K562 (cell line): Measurements from ENCODE around the gene SEPTIN2. TPM values are rescaled to one million over a fixed set of nuclear protein-coding genes. Genes with fewer than 3 reads are reported as not detected.

Experiments used
- ATAC-seq: fragments of 200-7000 bp; cut with Tn5 transposase; 3 replicates; pipeline ENCODE4 v1.9.1; 2020; ENCODE audit warnings: moderate library complexity
- BruUV-seq: library from RNA; stranded (reverse); fragments of 400-500 nt; replicated peaks from 2 replicates; lab custom pipeline; 2021; lab: Mats Ljungman, UMichigan
- CTCF ChIA-PET: fragments of 300-600 bp; formaldehyde crosslinking; extraction: SDS; loops from one replicate; lab custom pipeline; 2021; ENCODE audit warnings: low intra/inter-chr PET ratio; lab: Yijun Ruan, JAX
- POLR2A ChIA-PET: fragments of 300-600, 350-650 bp; sonication (Branson Sonifier 250); formaldehyde crosslinking; extraction: SDS; loops from one replicate; lab custom pipeline; 2021; ENCODE audit warnings: antibody characterized with exemption, inconsistent platforms; lab: Yijun Ruan, JAX
- DNase-seq, 4 experiments: peaks; one replicate each; pipeline versions ENCODE4 v3.0.0 to v3.0.0-alpha.2; 2011 to 2018; ENCODE audit warnings: low spot score in 3 of 4, mixed read lengths in 3 of 4; ENCODE audit errors: extremely low read depth in 1 of 4
- FAIRE-seq: peaks from 2 replicates; lab custom pipeline; 2011; peaks lifted over from hg19 to GRCh38; lab: Jason Lieb, UNC
- H2AFZ ChIP-seq: 2 replicates; pipeline ENCODE4 v1.6.0; 2011; ENCODE audit warnings: low read depth, low read length, control low read depth, inconsistent platforms
- H3K27ac ChIP-seq: fragments of 200-600 bp; 3 replicates; pipeline ENCODE4 v1.8.0; 2011; ENCODE audit warnings: low read depth, mild to moderate bottlenecking, control low read depth, inconsistent platforms, low read length, moderate library complexity, mixed read lengths; ENCODE audit errors: extremely low read depth
- H3K27me3 ChIP-seq, 2 experiments: fragments of 300-600 bp in 1 of 2; 2 replicates in 1 of 2; 3 replicates in 1 of 2; pipeline versions ENCODE4 v1.6.0 to v1.8.0; 2011; ENCODE audit warnings: inconsistent platforms in 2 of 2, low read length in 2 of 2, mild to moderate bottlenecking in 1 of 2, mixed read lengths in 1 of 2, moderate library complexity in 1 of 2; ENCODE audit not compliant: control insufficient read depth in 2 of 2, insufficient read depth in 2 of 2
- H3K36me3 ChIP-seq: fragments of 300-600 bp; 3 replicates; pipeline ENCODE4 v1.8.0; 2011; ENCODE audit warnings: mild to moderate bottlenecking, low read length, inconsistent platforms; ENCODE audit not compliant: control insufficient read depth, insufficient read depth
- H3K4me1 ChIP-seq, 2 experiments: fragments of 200-600 bp in 1 of 2; replicated peaks in 1 of 2; 2 replicates in 1 of 2; 3 replicates in 1 of 2; pipeline versions ENCODE4 v1.5.1 to v1.8.0; 2011; ENCODE audit warnings: inconsistent platforms in 2 of 2, low read length in 2 of 2, mild to moderate bottlenecking in 1 of 2, mixed read lengths in 1 of 2, moderate library complexity in 1 of 2; ENCODE audit not compliant: control insufficient read depth in 2 of 2, insufficient read depth in 2 of 2
- H3K4me2 ChIP-seq: 2 replicates; pipeline ENCODE4 v1.6.1; 2011; ENCODE audit warnings: low read length, control low read depth, inconsistent platforms, mixed read lengths; ENCODE audit not compliant: insufficient read depth
- H3K4me3 ChIP-seq: fragments of 200-600 bp; sonication (generic), shearing (Covaris generic); 2 replicates; pipeline ENCODE4 v1.5.1; 2016; ENCODE audit warnings: control low read depth, inconsistent platforms
- H3K79me2 ChIP-seq: fragments of 200-600 bp; 3 replicates; pipeline ENCODE4 v1.8.0; 2011; ENCODE audit warnings: low read length, inconsistent platforms; ENCODE audit not compliant: control insufficient read depth, insufficient read depth
- H3K9ac ChIP-seq, 2 experiments: 2 replicates each; pipeline versions ENCODE4 v1.6.0 to v1.6.1; 2011; ENCODE audit warnings: low read depth in 2 of 2, low read length in 2 of 2, control low read depth in 1 of 2, inconsistent platforms in 1 of 2, mild to moderate bottlenecking in 1 of 2, mixed read lengths in 1 of 2; ENCODE audit not compliant: insufficient read depth in 1 of 2
- H3K9me1 ChIP-seq: one replicate; pipeline ENCODE4 v1.6.0; 2011; ENCODE audit warnings: inconsistent platforms, mild to moderate bottlenecking, low read length, moderate library complexity; ENCODE audit not compliant: control insufficient read depth, insufficient read depth
- H3K9me3 ChIP-seq: replicated peaks from 2 replicates; pipeline ENCODE4 v1.5.1; 2011; ENCODE audit warnings: low read depth, low read length, inconsistent platforms; ENCODE audit not compliant: control insufficient read depth, insufficient read depth
- H4K20me1 ChIP-seq: replicated peaks from 2 replicates; pipeline ENCODE4 v1.6.1; 2011; ENCODE audit warnings: low read length, inconsistent platforms, mixed read lengths; ENCODE audit not compliant: control insufficient read depth, insufficient read depth
- BCOR ChIP-seq: fragments of 450-650 bp; IDR thresholded peaks from 2 replicates; pipeline ENCODE4 v1.6.1; 2016
- E2F4 ChIP-seq: sonication (generic); formaldehyde crosslinking; IDR thresholded peaks from 2 replicates; pipeline ENCODE4 v1.8.0; 2022; ENCODE audit warnings: mild to moderate bottlenecking, low read depth, missing genetic modification reagents
- FOSL1 ChIP-seq: fragments of 200-800 bp; sonication (Bioruptor generic); conservative IDR thresholded peaks from 2 replicates; pipeline ENCODE4 v1.6.1; 2016; ENCODE audit warnings: missing genetic modification characterization, missing compliant biosample characterization
- L3MBTL2 ChIP-seq: fragments of 450-650 bp; IDR thresholded peaks from 2 replicates; pipeline ENCODE4 v1.6.1; 2016; ENCODE audit warnings: mild to moderate bottlenecking, moderate library complexity
- PTTG1 ChIP-seq: fragments of 450-650 bp; IDR thresholded peaks from 2 replicates; pipeline ENCODE4 v1.6.1; 2016; ENCODE audit warnings: low read depth, mild to moderate bottlenecking, missing genetic modification characterization, missing compliant biosample characterization
- WGBS: fragments of 100-300 bp; shearing (Covaris generic); methylation state at CpG from one replicate; pipeline ENCODE4 v1.1.6; 2016; ENCODE audit warnings: low coverage, mixed read lengths; ENCODE audit not compliant: insufficient coverage; ENCODE audit errors: missing lambda C conversion rate; 5-methylcytosine and 5-hydroxymethylcytosine counted together
- in situ Hi-C: fragments of 300-500 bp; cut with MboI; formaldehyde crosslinking; loops from 4 replicates; pipeline ENCODE4 v1.15.0; 2018; ENCODE audit warnings: inconsistent platforms, mixed read lengths
- intact Hi-C: fragments of 100-400 bp; cut with micrococcal nuclease; formaldehyde crosslinking; loops from 2 replicates; pipeline ENCODE4 v1.14.2; 2022
- polyA plus RNA-seq, 8 experiments: library from polyadenylated mRNA; depleted of rRNA in 4 of 8; stranded (reverse) in 5 of 8; unstranded in 3 of 8; fragments of >200 nt; fragmentation: Nextera tagmentation in 2 of 8; fragmentation: Illumina TruSeq in 1 of 8; extraction: Ambion mirVana in 2 of 8; extraction: Trizol in 1 of 8; gene quantifications; 2 replicates each; pipeline versions ENCODE4 v1.2.1 to v1.2.3, GENCODE V29; 2011 to 2014; ENCODE audit warnings: inconsistent platforms in 1 of 8, missing spikeins in 1 of 8
- total RNA-seq, 7 experiments: library from RNA; depleted of rRNA in 6 of 7; stranded (reverse); fragments of >200 nt in 6 of 7; fragmentation: Illumina TruSeq in 2 of 7; extraction: Trizol in 2 of 7; gene quantifications; 2 replicates each; pipeline versions ENCODE4 v1.2.1 to v1.2.3, GENCODE V29; 2011 to 2021; ENCODE audit warnings: low replicate concordance in 1 of 7

The SEPTIN2 gene
- total and polyA plus RNA-seq, 9 of the 15 experiments (the other 6 are each of a cell fraction or from before 2014, with no cell fraction given), result 121 to 367 (median 166) TPM

- in situ Hi-C loops, result no loop called here
- no peak for DNase-seq
- BruUV-seq, result no TSS peak
- Histone ChIP-seq H3K4me3 (no peak overlapping the region), H3K9me3 (no peaks in the 10 kb centered on the region), H3K9me1 (no peaks in the 10 kb centered on the region), H3K9ac (peak overlapping the region in 1 of 2 experiments; percentile 22; a peak in 1 of 4 replicates), H3K4me2 (peak overlapping the region; percentile 24; the same call in 1 of the 2 replicates), H3K4me1 (peaks cover 23 to 31% of the 10 kb centered on the region in 2 experiments; a peak in 4 of 5 replicates), H3K79me2 (peaks cover 95% of the 10 kb centered on the region), H2AFZ (no peak overlapping the region), H3K27me3 (no peaks in the 10 kb centered on the region), H3K36me3 (peaks cover 35% of the 10 kb centered on the region), H3K27ac (peak overlapping the region; percentile 35; the same call in 1 of the 3 replicates), H4K20me1 (peaks cover 20% of the 10 kb centered on the region)
- ChIA-PET POLR2A (interaction anchor here (0.6 kb wide), 1 partner anchor 19 kb away, joined by 3 read pairs; no protein-coding TSS in a partner anchor), CTCF (no interaction called here)
- intact Hi-C loops, result no loop called here
- TF ChIP-seq L3MBTL2 (0 out of 2 replicates have a peak, but pooled peaks have one; percentile 15), BCOR (no peak), PTTG1 (tag) (no peak), FOSL1 (tag) (peak; percentile 40), E2F4 (CRISPR knock-in tag) (no peak)
- no peak for ATAC-seq
- FAIRE-seq, result peak; percentile 42
- 21% methylated on average over 4 of the region's 4 CpGs for WGBS
Measured at GRCh38 chr2:241312082-241312481, 3.6 kb upstream of the SEPTIN2 start.
